ENCODE data around the gene AVPR2. TPM values are rescaled to one million over a fixed set of nuclear protein-coding genes. Genes with fewer than 3 reads are reported as not detected.

Gene AVPR2
- total and polyA plus RNA-seq, 4 donors = 0.05 TPM; not detected in 3

DNA sequence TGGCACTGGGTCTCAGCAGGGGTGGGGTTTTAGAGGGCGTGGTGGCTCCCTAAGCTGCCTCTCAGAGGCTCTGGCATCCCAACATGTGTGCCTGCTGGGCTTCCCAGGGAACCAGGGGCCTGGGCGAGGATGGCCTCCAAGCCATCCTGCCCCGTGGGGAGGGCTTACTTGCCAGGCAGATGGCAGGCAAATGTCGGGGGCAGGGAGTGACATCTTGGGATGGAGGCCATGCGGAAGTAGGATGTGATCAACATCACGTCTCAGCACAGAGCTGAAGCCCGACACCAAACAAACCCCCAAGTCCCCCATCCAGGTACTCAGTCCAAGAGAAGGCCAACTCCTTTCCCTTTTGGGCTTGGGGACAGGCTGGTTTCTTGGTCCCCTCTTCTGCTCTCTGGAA is 23.2 kb upstream of the AVPR2 start:
- H3K4me1 ChIP-seq (ENCODE audit: control insufficient read depth in 4 of 4, insufficient read depth in 4 of 4, low read length in 3 of 4) = peaks cover 0 to 2% (median 0%) of the 10 kb centered on the region in 4 donors
- H3K4me3 ChIP-seq (ENCODE audit: low read depth in 1 of 3, low read length in 3 of 3) = no peak overlapping the region
- H3K9ac ChIP-seq (ENCODE audit: low read depth in 1 of 2, low read length in 2 of 2) = no peak overlapping the region
- TF ChIP-seq SP1 (IDR thresholded peaks at IDR 0.05) (no peak), TAF1 (conservative IDR thresholded peaks at IDR 0.05) (no peak)
- TF ChIP-seq, protein P1, sequence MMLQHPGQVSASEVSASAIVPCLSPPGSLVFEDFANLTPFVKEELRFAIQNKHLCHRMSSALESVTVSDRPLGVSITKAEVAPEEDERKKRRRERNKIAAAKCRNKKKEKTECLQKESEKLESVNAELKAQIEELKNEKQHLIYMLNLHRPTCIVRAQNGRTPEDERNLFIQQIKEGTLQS (IDR thresholded peaks at IDR 0.05) = no peak
- TF ChIP-seq, protein P2, sequence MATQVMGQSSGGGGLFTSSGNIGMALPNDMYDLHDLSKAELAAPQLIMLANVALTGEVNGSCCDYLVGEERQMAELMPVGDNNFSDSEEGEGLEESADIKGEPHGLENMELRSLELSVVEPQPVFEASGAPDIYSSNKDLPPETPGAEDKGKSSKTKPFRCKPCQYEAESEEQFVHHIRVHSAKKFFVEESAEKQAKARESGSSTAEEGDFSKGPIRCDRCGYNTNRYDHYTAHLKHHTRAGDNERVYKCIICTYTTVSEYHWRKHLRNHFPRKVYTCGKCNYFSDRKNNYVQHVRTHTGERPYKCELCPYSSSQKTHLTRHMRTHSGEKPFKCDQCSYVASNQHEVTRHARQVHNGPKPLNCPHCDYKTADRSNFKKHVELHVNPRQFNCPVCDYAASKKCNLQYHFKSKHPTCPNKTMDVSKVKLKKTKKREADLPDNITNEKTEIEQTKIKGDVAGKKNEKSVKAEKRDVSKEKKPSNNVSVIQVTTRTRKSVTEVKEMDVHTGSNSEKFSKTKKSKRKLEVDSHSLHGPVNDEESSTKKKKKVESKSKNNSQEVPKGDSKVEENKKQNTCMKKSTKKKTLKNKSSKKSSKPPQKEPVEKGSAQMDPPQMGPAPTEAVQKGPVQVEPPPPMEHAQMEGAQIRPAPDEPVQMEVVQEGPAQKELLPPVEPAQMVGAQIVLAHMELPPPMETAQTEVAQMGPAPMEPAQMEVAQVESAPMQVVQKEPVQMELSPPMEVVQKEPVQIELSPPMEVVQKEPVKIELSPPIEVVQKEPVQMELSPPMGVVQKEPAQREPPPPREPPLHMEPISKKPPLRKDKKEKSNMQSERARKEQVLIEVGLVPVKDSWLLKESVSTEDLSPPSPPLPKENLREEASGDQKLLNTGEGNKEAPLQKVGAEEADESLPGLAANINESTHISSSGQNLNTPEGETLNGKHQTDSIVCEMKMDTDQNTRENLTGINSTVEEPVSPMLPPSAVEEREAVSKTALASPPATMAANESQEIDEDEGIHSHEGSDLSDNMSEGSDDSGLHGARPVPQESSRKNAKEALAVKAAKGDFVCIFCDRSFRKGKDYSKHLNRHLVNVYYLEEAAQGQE (IDR thresholded peaks at IDR 0.05) = no peak
- peaks cover 0 to 5% (median 0%) of the 10 kb centered on the region in 4 donors for H3K27me3 ChIP-seq (ENCODE audit: control insufficient read depth in 4 of 4, insufficient read depth in 4 of 4, low read length in 3 of 4)
- WGBS = 66% methylated on average over 7 of the region's 7 CpGs
- no peak overlapping the region for H3K27ac ChIP-seq (ENCODE audit: low read depth in 1 of 2, low read length in 2 of 2)
- no peaks in the 10 kb centered on the region for H3K9me3 ChIP-seq (ENCODE audit: control insufficient read depth in 4 of 4, low read length in 3 of 4)
- no peak for DNase-seq (ENCODE audit: low spot score)
- H3K36me3 ChIP-seq (ENCODE audit: control insufficient read depth in 4 of 4, insufficient read depth in 3 of 4, low read depth in 1 of 4, low read length in 3 of 4) = no peaks in the 10 kb centered on the region

DNA sequence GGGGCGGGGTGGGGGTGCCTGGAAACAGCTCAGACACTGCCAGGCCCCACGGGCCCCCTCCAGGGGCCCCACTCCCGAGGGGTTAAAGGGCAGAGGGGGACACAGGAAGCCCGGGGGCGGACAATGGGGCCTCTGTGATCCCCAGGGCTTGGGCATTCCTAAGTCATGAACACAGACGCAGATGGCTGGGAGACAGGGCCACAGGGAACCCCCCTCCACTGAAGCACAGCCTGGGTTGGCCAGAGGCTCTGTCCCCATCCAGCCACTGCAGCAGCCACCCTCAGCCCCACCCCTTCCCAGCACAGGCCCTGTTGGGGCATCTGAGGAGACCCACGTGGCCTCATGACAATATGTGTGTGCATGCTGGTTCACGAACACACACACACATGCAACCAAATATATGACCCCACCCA is 22.4 kb upstream of the AVPR2 start:
- 43% methylated on average over 8 of the region's 8 CpGs for WGBS
- peaks cover 0 to 3% (median 0%) of the 10 kb centered on the region in 4 donors for H3K27me3 ChIP-seq (ENCODE audit: control insufficient read depth in 4 of 4, insufficient read depth in 4 of 4, low read length in 3 of 4)
- DNase-seq (ENCODE audit: low spot score) = no peak
- no peaks in the 10 kb centered on the region for H3K9me3 ChIP-seq (ENCODE audit: control insufficient read depth in 4 of 4, low read length in 3 of 4)
- no peak overlapping the region for H3K4me3 ChIP-seq (ENCODE audit: low read depth in 1 of 3, low read length in 3 of 3)
- TF ChIP-seq RXRA (IDR thresholded peaks at IDR 0.05) = no peak
- no peak for TF ChIP-seq YY1 (IDR thresholded peaks at IDR 0.05)
- TF ChIP-seq TAF1 (conservative IDR thresholded peaks at IDR 0.05) = no peak
- TF ChIP-seq FOXA2 (IDR thresholded peaks at IDR 0.05) = no peak
- no peak for TF ChIP-seq NR2F2 (IDR thresholded peaks at IDR 0.05)
- no peak for TF ChIP-seq SP1 (IDR thresholded peaks at IDR 0.05)
- TF ChIP-seq HNF4A (conservative IDR thresholded peaks at IDR 0.05) = no peak
- TF ChIP-seq, protein P3, sequence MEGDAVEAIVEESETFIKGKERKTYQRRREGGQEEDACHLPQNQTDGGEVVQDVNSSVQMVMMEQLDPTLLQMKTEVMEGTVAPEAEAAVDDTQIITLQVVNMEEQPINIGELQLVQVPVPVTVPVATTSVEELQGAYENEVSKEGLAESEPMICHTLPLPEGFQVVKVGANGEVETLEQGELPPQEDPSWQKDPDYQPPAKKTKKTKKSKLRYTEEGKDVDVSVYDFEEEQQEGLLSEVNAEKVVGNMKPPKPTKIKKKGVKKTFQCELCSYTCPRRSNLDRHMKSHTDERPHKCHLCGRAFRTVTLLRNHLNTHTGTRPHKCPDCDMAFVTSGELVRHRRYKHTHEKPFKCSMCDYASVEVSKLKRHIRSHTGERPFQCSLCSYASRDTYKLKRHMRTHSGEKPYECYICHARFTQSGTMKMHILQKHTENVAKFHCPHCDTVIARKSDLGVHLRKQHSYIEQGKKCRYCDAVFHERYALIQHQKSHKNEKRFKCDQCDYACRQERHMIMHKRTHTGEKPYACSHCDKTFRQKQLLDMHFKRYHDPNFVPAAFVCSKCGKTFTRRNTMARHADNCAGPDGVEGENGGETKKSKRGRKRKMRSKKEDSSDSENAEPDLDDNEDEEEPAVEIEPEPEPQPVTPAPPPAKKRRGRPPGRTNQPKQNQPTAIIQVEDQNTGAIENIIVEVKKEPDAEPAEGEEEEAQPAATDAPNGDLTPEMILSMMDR (IDR thresholded peaks at IDR 0.05; ENCODE audit: low read depth, low read length, missing input control) = no peak
- no peak for TF ChIP-seq HNF4G (IDR thresholded peaks at IDR 0.05)
- TF ChIP-seq, protein P2 (IDR thresholded peaks at IDR 0.05) = no peak
- TF ChIP-seq, protein P4, sequence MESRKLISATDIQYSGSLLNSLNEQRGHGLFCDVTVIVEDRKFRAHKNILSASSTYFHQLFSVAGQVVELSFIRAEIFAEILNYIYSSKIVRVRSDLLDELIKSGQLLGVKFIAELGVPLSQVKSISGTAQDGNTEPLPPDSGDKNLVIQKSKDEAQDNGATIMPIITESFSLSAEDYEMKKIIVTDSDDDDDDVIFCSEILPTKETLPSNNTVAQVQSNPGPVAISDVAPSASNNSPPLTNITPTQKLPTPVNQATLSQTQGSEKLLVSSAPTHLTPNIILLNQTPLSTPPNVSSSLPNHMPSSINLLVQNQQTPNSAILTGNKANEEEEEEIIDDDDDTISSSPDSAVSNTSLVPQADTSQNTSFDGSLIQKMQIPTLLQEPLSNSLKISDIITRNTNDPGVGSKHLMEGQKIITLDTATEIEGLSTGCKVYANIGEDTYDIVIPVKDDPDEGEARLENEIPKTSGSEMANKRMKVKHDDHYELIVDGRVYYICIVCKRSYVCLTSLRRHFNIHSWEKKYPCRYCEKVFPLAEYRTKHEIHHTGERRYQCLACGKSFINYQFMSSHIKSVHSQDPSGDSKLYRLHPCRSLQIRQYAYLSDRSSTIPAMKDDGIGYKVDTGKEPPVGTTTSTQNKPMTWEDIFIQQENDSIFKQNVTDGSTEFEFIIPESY (IDR thresholded peaks at IDR 0.05) = no peak
- no peak for TF ChIP-seq EGR1 (IDR thresholded peaks at IDR 0.05; ENCODE audit: low read depth in 2 of 2)
- no peak overlapping the region for H3K9ac ChIP-seq (ENCODE audit: low read depth in 1 of 2, low read length in 2 of 2)
- H3K27ac ChIP-seq (ENCODE audit: low read depth in 1 of 2, low read length in 2 of 2) = no peak overlapping the region
- H3K4me1 ChIP-seq (ENCODE audit: control insufficient read depth in 4 of 4, insufficient read depth in 4 of 4, low read length in 3 of 4) = peaks cover 0 to 2% (median 0%) of the 10 kb centered on the region in 4 donors
- H3K36me3 ChIP-seq (ENCODE audit: control insufficient read depth in 4 of 4, insufficient read depth in 3 of 4, low read depth in 1 of 4, low read length in 3 of 4) = no peaks in the 10 kb centered on the region
